Spleen (tissue), 7 donors: ENCODE measurements around the gene UBR4.

Experiments used
- POLR2A ChIP-seq, 3 donors: fragments of 450-650 bp; IDR thresholded peaks; one replicate each; pipeline ENCODE4 v1.5.1; 2017; ENCODE audit warnings: antibody characterized with exemption in 3 of 3, mild to moderate bottlenecking in 1 of 3
- POLR2AphosphoS5 ChIP-seq, 3 donors: sonication (generic); formaldehyde crosslinking; IDR thresholded peaks; one replicate each; pipeline ENCODE4 v1.5.1; 2017; ENCODE audit warnings: antibody characterized with exemption in 3 of 3
- TF ChIP-seq, protein P1 (sequence below), 11 experiments: fragments of 200-600 bp in 7 of 11; fragments of 450-650 bp in 4 of 11; sonication (generic) in 4 of 11; IDR thresholded peaks in 8 of 11; conservative IDR thresholded peaks in 3 of 11; 1 replicate in 7 of 11; 2 replicates in 4 of 11; pipeline versions ENCODE4 v1.4.0 to v1.8.0; 2016 to 2021; ENCODE audit warnings: antibody characterized with exemption in 11 of 11, inconsistent platforms in 4 of 11, mild to moderate bottlenecking in 1 of 11
- donor health status: DM: no; HTN: no; CAD: no; lungs with moderate emphysema.
- donor health status: DM: no; HTN: no; CAD: no.
- donor health status: DM: no; HTN: no; CAD: no.

DNA sequence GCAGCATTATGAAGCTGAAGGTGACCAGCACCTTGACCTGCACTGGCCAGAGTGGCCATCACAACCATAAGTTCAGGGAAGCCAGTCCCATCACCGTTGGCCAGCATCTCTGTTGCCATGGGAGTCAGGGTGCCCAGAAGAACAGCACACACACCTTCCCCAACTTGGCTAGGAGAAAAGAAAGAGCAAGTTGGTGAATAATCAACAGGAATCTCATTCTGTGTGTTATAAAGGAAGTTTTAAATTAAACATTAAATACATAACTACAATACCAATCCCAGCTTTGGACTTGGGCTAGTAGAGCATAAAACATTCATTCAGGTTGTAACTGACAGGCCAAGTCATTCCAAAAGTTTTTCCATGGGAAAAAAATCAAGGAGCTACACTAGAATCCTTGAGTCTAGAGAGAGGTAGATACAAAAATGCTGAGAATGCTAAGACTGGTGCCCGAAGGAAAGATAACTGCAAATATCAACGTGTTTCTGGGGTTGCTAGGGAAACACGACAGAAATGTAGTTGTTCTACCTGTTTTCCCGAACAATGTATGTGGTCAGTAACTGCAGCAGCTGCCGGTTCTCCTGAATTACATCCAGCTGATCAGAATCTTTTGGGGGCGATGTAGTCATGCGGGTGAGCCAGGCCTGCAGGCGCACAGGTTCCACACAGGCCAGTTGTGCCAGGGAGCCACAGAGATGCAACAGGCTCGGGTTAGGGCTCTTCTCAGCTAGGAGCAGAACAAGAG, 45.6 kb downstream of the UBR4 start:
- TF ChIP-seq POLR2AphosphoS5 (IDR thresholded peaks at IDR 0.05) (no peak), POLR2A (IDR thresholded peaks at IDR 0.05) (no peak)
- TF ChIP-seq, protein P1, sequence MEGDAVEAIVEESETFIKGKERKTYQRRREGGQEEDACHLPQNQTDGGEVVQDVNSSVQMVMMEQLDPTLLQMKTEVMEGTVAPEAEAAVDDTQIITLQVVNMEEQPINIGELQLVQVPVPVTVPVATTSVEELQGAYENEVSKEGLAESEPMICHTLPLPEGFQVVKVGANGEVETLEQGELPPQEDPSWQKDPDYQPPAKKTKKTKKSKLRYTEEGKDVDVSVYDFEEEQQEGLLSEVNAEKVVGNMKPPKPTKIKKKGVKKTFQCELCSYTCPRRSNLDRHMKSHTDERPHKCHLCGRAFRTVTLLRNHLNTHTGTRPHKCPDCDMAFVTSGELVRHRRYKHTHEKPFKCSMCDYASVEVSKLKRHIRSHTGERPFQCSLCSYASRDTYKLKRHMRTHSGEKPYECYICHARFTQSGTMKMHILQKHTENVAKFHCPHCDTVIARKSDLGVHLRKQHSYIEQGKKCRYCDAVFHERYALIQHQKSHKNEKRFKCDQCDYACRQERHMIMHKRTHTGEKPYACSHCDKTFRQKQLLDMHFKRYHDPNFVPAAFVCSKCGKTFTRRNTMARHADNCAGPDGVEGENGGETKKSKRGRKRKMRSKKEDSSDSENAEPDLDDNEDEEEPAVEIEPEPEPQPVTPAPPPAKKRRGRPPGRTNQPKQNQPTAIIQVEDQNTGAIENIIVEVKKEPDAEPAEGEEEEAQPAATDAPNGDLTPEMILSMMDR (IDR thresholded peaks at IDR 0.05 in 8 of 11, conservative IDR thresholded peaks at IDR 0.05 in 3 of 11): no peak
